Liver (tissue), 9 donors: Measurements from ENCODE around the gene CA5A. TPM values are rescaled to one million over a fixed set of nuclear protein-coding genes. Genes with fewer than 3 reads are reported as not detected.

Experiments used
- DNase-seq: peaks from one replicate; pipeline ENCODE4 v3.0.0-alpha.2; 2017; ENCODE audit warnings: low spot score
- H3K27ac ChIP-seq, 2 donors: one replicate each; pipeline ENCODE4 v1.7.0; 2013; ENCODE audit warnings: inconsistent platforms in 2 of 2, low read length in 2 of 2, control low read depth in 1 of 2, low read depth in 1 of 2, mild to moderate bottlenecking in 1 of 2
- H3K27me3 ChIP-seq, 4 donors: one replicate each; pipeline versions ENCODE4 v1.6.1 to v1.7.0; 2013; ENCODE audit warnings: low read length in 3 of 4, inconsistent platforms in 1 of 4, mild to moderate bottlenecking in 1 of 4, moderate library complexity in 1 of 4; ENCODE audit not compliant: control insufficient read depth in 4 of 4, insufficient read depth in 4 of 4
- H3K36me3 ChIP-seq, 4 donors: one replicate each; pipeline versions ENCODE4 v1.6.1 to v1.7.0; 2013; ENCODE audit warnings: low read length in 3 of 4, mild to moderate bottlenecking in 3 of 4, low read depth in 1 of 4, moderate library complexity in 1 of 4; ENCODE audit not compliant: control insufficient read depth in 4 of 4, insufficient read depth in 3 of 4
- H3K4me1 ChIP-seq, 4 donors: one replicate each; pipeline versions ENCODE4 v1.6.1 to v1.7.0; 2013; ENCODE audit warnings: low read length in 3 of 4, mild to moderate bottlenecking in 3 of 4, moderate library complexity in 1 of 4; ENCODE audit not compliant: control insufficient read depth in 4 of 4, insufficient read depth in 4 of 4
- H3K4me3 ChIP-seq, 3 donors: one replicate each; pipeline versions ENCODE4 v1.6.1 to v1.7.0; 2013; ENCODE audit warnings: low read length in 3 of 3, control low read depth in 1 of 3, low read depth in 1 of 3, mild to moderate bottlenecking in 1 of 3
- H3K9ac ChIP-seq, 2 donors: one replicate each; pipeline ENCODE4 v1.7.0; 2013; ENCODE audit warnings: low read length in 2 of 2, mild to moderate bottlenecking in 2 of 2, moderate library complexity in 2 of 2, control low read depth in 1 of 2, low read depth in 1 of 2
- H3K9me3 ChIP-seq, 4 donors: one replicate each; pipeline versions ENCODE4 v1.6.1 to v1.7.0; 2013; ENCODE audit warnings: low read length in 3 of 4; ENCODE audit not compliant: control insufficient read depth in 4 of 4
- EGR1 ChIP-seq, 2 donors: IDR thresholded peaks; 2 replicates each; pipeline ENCODE4 v1.6.1; 2016 to 2018; ENCODE audit warnings: antibody characterized with exemption in 2 of 2, low read depth in 2 of 2
- FOXA1 ChIP-seq: IDR thresholded peaks from 2 replicates; pipeline ENCODE4 v1.6.1; 2016; ENCODE audit warnings: antibody characterized with exemption
- GABPA ChIP-seq, 2 donors: IDR thresholded peaks in 1 of 2; conservative IDR thresholded peaks in 1 of 2; 2 replicates each; pipeline ENCODE4 v1.6.1; 2016; ENCODE audit warnings: antibody characterized with exemption in 2 of 2, mild to moderate bottlenecking in 1 of 2, moderate library complexity in 1 of 2
- HNF4A ChIP-seq, 2 donors: conservative IDR thresholded peaks; 2 replicates each; pipeline ENCODE4 v1.6.1; 2016; ENCODE audit warnings: antibody characterized with exemption in 2 of 2, mild to moderate bottlenecking in 2 of 2
- HNF4G ChIP-seq: IDR thresholded peaks from 2 replicates; pipeline ENCODE4 v1.6.1; 2016; ENCODE audit warnings: antibody characterized with exemption
- JUND ChIP-seq, 2 donors: IDR thresholded peaks; 2 replicates each; pipeline ENCODE4 v1.6.1; 2016; ENCODE audit warnings: antibody characterized with exemption in 2 of 2
- NR2F2 ChIP-seq: IDR thresholded peaks from 2 replicates; pipeline ENCODE4 v1.6.1; 2016; ENCODE audit warnings: antibody characterized with exemption
- RAD21 ChIP-seq, 2 donors: IDR thresholded peaks; 2 replicates each; pipeline ENCODE4 v1.6.1; 2016; ENCODE audit warnings: antibody characterized with exemption in 2 of 2, mild to moderate bottlenecking in 2 of 2
- SP1 ChIP-seq: IDR thresholded peaks from 2 replicates; pipeline ENCODE4 v1.6.1; 2018; ENCODE audit warnings: antibody characterized with exemption, mild to moderate bottlenecking
- YY1 ChIP-seq: IDR thresholded peaks from 2 replicates; pipeline ENCODE4 v1.6.1; 2016; ENCODE audit warnings: antibody characterized with exemption, mild to moderate bottlenecking
- WGBS: extraction: QIAGEN DNeasy Blood & Tissue Kit; methylation state at CpG from one replicate; pipeline ENCODE4 v1.1.7; 2013; 5-methylcytosine and 5-hydroxymethylcytosine counted together
- polyA plus RNA-seq, 2 donors: library from polyadenylated mRNA; stranded (reverse) in 1 of 2; unstranded in 1 of 2; fragments of 200-250 nt in 1 of 2; fragments of >200 nt in 1 of 2; fragmentation: Nextera tagmentation in 1 of 2; extraction: Ambion mirVana in 1 of 2; gene quantifications; one replicate each; pipeline versions ENCODE4 v1.2.1 to v1.2.3, GENCODE V29; 2013 to 2015
- total RNA-seq, 2 donors: library from RNA; depleted of rRNA; stranded (reverse); fragments of >200 nt; gene quantifications; one replicate each; pipeline ENCODE4 v1.2.3, GENCODE V29; 2014
- TF ChIP-seq, protein P1 (sequence below): fragments of 150-350 bp; IDR thresholded peaks from 2 replicates; pipeline ENCODE4 v1.5.1; 2017; ENCODE audit warnings: improper control_type of control experiment, low read depth, low read length; ENCODE audit not compliant: missing input control
- donor health status: healthy.
- donor health status: healthy.
- donor health status: healthy.
- donor health status: healthy.
- donor health status: healthy.

CA5A gene
- total and polyA plus RNA-seq, 4 donors = 12.3 to 66.8 (median 33.6) TPM

DNA sequence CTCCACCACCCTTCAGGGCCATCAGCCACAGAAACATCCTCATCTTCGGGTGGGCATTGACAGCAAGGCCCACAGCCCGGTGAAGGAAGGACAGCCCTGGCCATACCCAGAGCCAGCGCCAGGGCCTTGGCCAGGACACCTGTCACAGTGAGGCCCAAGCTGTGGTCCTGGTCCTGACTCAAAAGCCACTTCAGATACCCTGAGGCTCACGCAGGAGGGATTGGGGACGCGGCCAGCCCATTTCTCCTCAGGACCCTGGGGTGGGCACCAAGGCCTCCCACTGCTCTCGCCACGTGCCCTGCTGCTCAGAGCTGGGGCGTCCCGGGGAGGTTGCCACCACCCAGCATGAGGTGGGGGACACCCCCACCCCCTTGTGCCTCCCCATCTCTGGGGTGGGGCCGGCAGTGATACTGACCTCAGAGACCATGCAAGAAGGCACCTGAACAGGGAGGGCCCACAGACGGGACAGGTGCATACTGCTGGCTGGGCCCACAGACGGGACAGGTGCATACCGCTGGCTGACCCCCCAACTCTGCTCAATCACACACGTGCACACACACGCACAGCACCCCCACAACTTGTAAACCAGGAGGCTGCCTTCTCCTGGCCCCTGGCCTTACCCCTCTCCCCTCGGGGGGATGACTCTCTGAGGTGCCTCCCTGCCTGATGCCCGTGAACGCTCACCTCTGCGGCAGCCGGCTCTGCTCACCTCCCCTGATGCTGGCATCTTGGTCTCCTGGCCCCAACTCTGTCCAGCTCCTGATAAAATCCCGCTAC lies 81.2 kb downstream of the CA5A start:
- DNase-seq = no peak
- peaks cover 7 to 40% (median 30%) of the 10 kb centered on the region in 4 donors for H3K4me1 ChIP-seq
- no peak overlapping the region for H3K4me3 ChIP-seq
- H3K36me3 ChIP-seq = no peaks in the 10 kb centered on the region
- H3K9me3 ChIP-seq = no peaks in the 10 kb centered on the region
- no peak overlapping the region for H3K9ac ChIP-seq
- TF ChIP-seq GABPA (IDR thresholded peaks at IDR 0.05 in 1 of 2, conservative IDR thresholded peaks at IDR 0.05 in 1 of 2) (no peak), RAD21 (IDR thresholded peaks at IDR 0.05) (no peak), NR2F2 (no peak)
- TF ChIP-seq, protein P1, sequence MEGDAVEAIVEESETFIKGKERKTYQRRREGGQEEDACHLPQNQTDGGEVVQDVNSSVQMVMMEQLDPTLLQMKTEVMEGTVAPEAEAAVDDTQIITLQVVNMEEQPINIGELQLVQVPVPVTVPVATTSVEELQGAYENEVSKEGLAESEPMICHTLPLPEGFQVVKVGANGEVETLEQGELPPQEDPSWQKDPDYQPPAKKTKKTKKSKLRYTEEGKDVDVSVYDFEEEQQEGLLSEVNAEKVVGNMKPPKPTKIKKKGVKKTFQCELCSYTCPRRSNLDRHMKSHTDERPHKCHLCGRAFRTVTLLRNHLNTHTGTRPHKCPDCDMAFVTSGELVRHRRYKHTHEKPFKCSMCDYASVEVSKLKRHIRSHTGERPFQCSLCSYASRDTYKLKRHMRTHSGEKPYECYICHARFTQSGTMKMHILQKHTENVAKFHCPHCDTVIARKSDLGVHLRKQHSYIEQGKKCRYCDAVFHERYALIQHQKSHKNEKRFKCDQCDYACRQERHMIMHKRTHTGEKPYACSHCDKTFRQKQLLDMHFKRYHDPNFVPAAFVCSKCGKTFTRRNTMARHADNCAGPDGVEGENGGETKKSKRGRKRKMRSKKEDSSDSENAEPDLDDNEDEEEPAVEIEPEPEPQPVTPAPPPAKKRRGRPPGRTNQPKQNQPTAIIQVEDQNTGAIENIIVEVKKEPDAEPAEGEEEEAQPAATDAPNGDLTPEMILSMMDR = no peak
- no peaks in the 10 kb centered on the region for H3K27me3 ChIP-seq
- H3K27ac ChIP-seq = peak overlapping the region; percentile 24 to 66
- WGBS = 85% methylated on average over 22 of the region's 22 CpGs

DNA sequence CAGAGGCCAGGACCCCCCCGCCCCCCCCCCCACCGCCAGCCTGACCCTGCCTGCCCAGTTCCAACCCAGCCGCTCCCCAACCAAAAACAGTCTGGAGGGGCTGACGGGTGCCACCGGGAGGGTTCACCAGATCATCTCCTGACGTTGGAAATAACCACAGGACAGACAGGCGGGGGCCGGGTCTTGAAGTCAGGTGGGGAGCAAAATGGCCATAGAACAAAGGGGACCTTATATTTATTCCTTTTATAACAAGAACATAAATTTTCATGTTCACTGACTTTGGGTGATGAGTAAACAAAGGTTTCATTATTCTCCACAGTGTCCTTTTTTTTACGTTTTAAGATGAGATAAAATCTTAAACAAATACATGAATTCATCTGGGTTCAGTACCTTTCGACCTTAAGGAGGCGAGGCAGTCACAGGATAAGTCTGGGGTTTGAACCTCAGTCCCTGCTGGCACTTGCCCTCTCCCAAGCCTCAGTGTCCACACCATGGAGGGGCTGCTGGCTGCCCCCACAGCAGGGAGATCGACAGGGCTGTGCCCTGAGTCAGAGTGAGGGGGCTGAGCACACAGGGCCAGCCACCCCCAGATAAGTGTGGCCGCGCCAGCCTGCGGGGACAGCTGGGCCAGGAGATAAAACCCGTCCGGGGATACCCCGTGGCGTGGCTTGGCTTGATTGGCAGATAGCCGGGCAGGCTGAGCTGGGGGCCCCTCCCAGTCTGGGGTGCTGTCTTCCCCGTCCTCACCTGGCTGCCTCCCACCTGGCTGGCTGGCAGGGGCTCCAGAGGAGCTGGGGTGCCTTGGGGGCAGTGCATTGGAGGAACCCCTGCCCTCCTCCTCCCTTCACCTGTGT lies 82.0 kb downstream of the CA5A start:
- Histone ChIP-seq H3K9me3 (no peaks in the 10 kb centered on the region), H3K9ac (peak overlapping the region in 1 of 2 donors; percentile 36), H3K27ac (peak overlapping the region; percentile 24 to 51), H3K4me3 (peak overlapping the region in 1 of 3 donors; percentile 15), H3K27me3 (no peaks in the 10 kb centered on the region), H3K36me3 (no peaks in the 10 kb centered on the region), H3K4me1 (peaks cover 14 to 48% (median 35%) of the 10 kb centered on the region in 4 donors)
- no peak for TF ChIP-seq SP1
- no peak for TF ChIP-seq JUND (IDR thresholded peaks at IDR 0.05)
- TF ChIP-seq HNF4A (conservative IDR thresholded peaks at IDR 0.05) = no peak
- no peak for TF ChIP-seq HNF4G
- TF ChIP-seq EGR1 (IDR thresholded peaks at IDR 0.05; ENCODE audit: low read depth in 2 of 2) = no peak
- TF ChIP-seq GABPA (IDR thresholded peaks at IDR 0.05 in 1 of 2, conservative IDR thresholded peaks at IDR 0.05 in 1 of 2) = no peak
- TF ChIP-seq NR2F2 = no peak
- TF ChIP-seq YY1 = no peak
- TF ChIP-seq FOXA1 = no peak
- TF ChIP-seq, protein P1 = no peak
- DNase-seq = peak; percentile 90
- 50% methylated on average over 21 of the region's 21 CpGs for WGBS
